ENCODE results near the gene MTARC2.
A peak's percentile ranks its signal among the peaks of the same experiment; 100 is the strongest.

Gene MTARC2

GRCh38 chr1:220767312-220768125, 19.4 kb downstream of the MTARC2 start:
- Mint-ChIP-seq H3K4me1 (ENCODE audit: low read depth) (peaks cover 25% of the 10 kb centered on the region), H3K27me3 (peaks cover 2% of the 10 kb centered on the region), H3K4me3 (no peak overlapping the region), H3K9me3 (no peaks in the 10 kb centered on the region), H3K36me3 (ENCODE audit: low read depth) (no peaks in the 10 kb centered on the region), H3K27ac (no peak overlapping the region)
- intact Hi-C loops (cut with micrococcal nuclease) = no loop called here

GRCh38 chr1:220768126-220768601, 20.0 kb downstream of the MTARC2 start:
- Mint-ChIP-seq H3K4me1 (ENCODE audit: low read depth) (peaks cover 25% of the 10 kb centered on the region), H3K27me3 (peaks cover 2% of the 10 kb centered on the region), H3K27ac (no peak overlapping the region), H3K9me3 (no peaks in the 10 kb centered on the region), H3K36me3 (ENCODE audit: low read depth) (no peaks in the 10 kb centered on the region), H3K4me3 (no peak overlapping the region)
- intact Hi-C loops (cut with micrococcal nuclease) = no loop called here

GRCh38 chr1:220769205-220769604, 21.1 kb downstream of the MTARC2 start:
- intact Hi-C loops (cut with micrococcal nuclease) = no loop called here
- Mint-ChIP-seq H3K27me3 (peaks cover 2% of the 10 kb centered on the region), H3K27ac (no peak overlapping the region), H3K4me3 (no peak overlapping the region), H3K4me1 (ENCODE audit: low read depth) (peaks cover 25% of the 10 kb centered on the region), H3K36me3 (ENCODE audit: low read depth) (no peaks in the 10 kb centered on the region), H3K9me3 (no peaks in the 10 kb centered on the region)

- H3K4me1 Mint-ChIP-seq (ENCODE audit: low read depth) = peaks cover 30% of the 10 kb centered on the region
- no peak overlapping the region for H3K27ac Mint-ChIP-seq
- intact Hi-C loops (cut with micrococcal nuclease) = loop anchor here (10.0 kb wide), 1 partner anchor 576 kb away; no protein-coding TSS in a partner anchor
- no peak overlapping the region for H3K4me3 Mint-ChIP-seq
- peaks cover 2% of the 10 kb centered on the region for H3K27me3 Mint-ChIP-seq
- no peaks in the 10 kb centered on the region for H3K9me3 Mint-ChIP-seq
- H3K36me3 Mint-ChIP-seq (ENCODE audit: low read depth) = no peaks in the 10 kb centered on the region
Observed at GRCh38 chr1:220770245-220770913, 22.3 kb downstream of the MTARC2 start.

- intact Hi-C loops (cut with micrococcal nuclease) = loop anchor here (10.0 kb wide), 1 partner anchor 578 kb away; no protein-coding TSS in a partner anchor
- Mint-ChIP-seq H3K36me3 (ENCODE audit: low read depth) (no peaks in the 10 kb centered on the region), H3K9me3 (no peaks in the 10 kb centered on the region), H3K4me1 (ENCODE audit: low read depth) (peaks cover 37% of the 10 kb centered on the region), H3K27ac (no peak overlapping the region), H3K27me3 (peaks cover 2% of the 10 kb centered on the region), H3K4me3 (no peak overlapping the region)
Observed at GRCh38 chr1:220772846-220773245, 24.7 kb downstream of the MTARC2 start.

GRCh38 chr1:220775240-220775853, 27.2 kb downstream of the MTARC2 start:
- Mint-ChIP-seq H3K27me3 (peaks cover 2% of the 10 kb centered on the region), H3K4me3 (no peak overlapping the region), H3K9me3 (no peaks in the 10 kb centered on the region), H3K27ac (no peak overlapping the region), H3K36me3 (ENCODE audit: low read depth) (no peaks in the 10 kb centered on the region), H3K4me1 (ENCODE audit: low read depth) (peaks cover 16% of the 10 kb centered on the region)
- intact Hi-C loops (cut with micrococcal nuclease) = loop anchor here (5.0 to 10.0 kb wide), 3 partner anchors 43 to 581 kb away; no protein-coding TSS in a partner anchor

GRCh38 chr1:220776254-220776653, 28.1 kb downstream of the MTARC2 start:
- H3K4me3 Mint-ChIP-seq = no peak overlapping the region
- no peak overlapping the region for H3K27ac Mint-ChIP-seq
- H3K27me3 Mint-ChIP-seq = peaks cover 2% of the 10 kb centered on the region
- H3K9me3 Mint-ChIP-seq = no peaks in the 10 kb centered on the region
- no peaks in the 10 kb centered on the region for H3K36me3 Mint-ChIP-seq (ENCODE audit: low read depth)
- intact Hi-C loops (cut with micrococcal nuclease) = loop anchor here (1.0 to 10.0 kb wide), 5 partner anchors 44 to 581 kb away; partner anchors contain the start of gene C1orf115
- H3K4me1 Mint-ChIP-seq (ENCODE audit: low read depth) = peaks cover 16% of the 10 kb centered on the region

- Mint-ChIP-seq H3K27me3 (peaks cover 2% of the 10 kb centered on the region), H3K4me3 (no peak overlapping the region), H3K9me3 (no peaks in the 10 kb centered on the region), H3K27ac (no peak overlapping the region), H3K4me1 (ENCODE audit: low read depth) (peaks cover 16% of the 10 kb centered on the region), H3K36me3 (ENCODE audit: low read depth) (no peaks in the 10 kb centered on the region)
- intact Hi-C loops (cut with micrococcal nuclease) = loop anchor here (1.0 to 10.0 kb wide), 5 partner anchors 45 to 582 kb away; partner anchors contain the start of gene C1orf115
Observed at GRCh38 chr1:220776720-220777326, 28.7 kb downstream of the MTARC2 start.

- H3K4me1 Mint-ChIP-seq (ENCODE audit: low read depth) = peaks cover 36% of the 10 kb centered on the region
- H3K4me3 Mint-ChIP-seq = no peak overlapping the region
- peaks cover 7% of the 10 kb centered on the region for H3K27me3 Mint-ChIP-seq
- intact Hi-C loops (cut with micrococcal nuclease) = no loop called here
- no peaks in the 10 kb centered on the region for H3K9me3 Mint-ChIP-seq
- H3K27ac Mint-ChIP-seq = no peak overlapping the region
- H3K36me3 Mint-ChIP-seq (ENCODE audit: low read depth) = no peaks in the 10 kb centered on the region
Observed at GRCh38 chr1:220783453-220783852, 35.3 kb downstream of the MTARC2 start.

- Mint-ChIP-seq H3K4me1 (ENCODE audit: low read depth) (peaks cover 44% of the 10 kb centered on the region), H3K27ac (peak overlapping the region; percentile 68), H3K36me3 (ENCODE audit: low read depth) (no peaks in the 10 kb centered on the region), H3K9me3 (no peaks in the 10 kb centered on the region), H3K4me3 (no peak overlapping the region), H3K27me3 (peaks cover 7% of the 10 kb centered on the region)
- intact Hi-C loops (cut with micrococcal nuclease) = no loop called here
Observed at GRCh38 chr1:220784751-220785150, 36.6 kb downstream of the MTARC2 start.

GRCh38 chr1:220785166-220786056, 37.3 kb downstream of the MTARC2 start:
- H3K9me3 Mint-ChIP-seq = no peaks in the 10 kb centered on the region
- peaks cover 7% of the 10 kb centered on the region for H3K27me3 Mint-ChIP-seq
- H3K4me3 Mint-ChIP-seq = no peak overlapping the region
- H3K4me1 Mint-ChIP-seq (ENCODE audit: low read depth) = peaks cover 51% of the 10 kb centered on the region
- H3K36me3 Mint-ChIP-seq (ENCODE audit: low read depth) = no peaks in the 10 kb centered on the region
- intact Hi-C loops (cut with micrococcal nuclease) = no loop called here
- peak overlapping the region; percentile 68 for H3K27ac Mint-ChIP-seq

- H3K36me3 Mint-ChIP-seq (ENCODE audit: low read depth) = no peaks in the 10 kb centered on the region
- peaks cover 7% of the 10 kb centered on the region for H3K27me3 Mint-ChIP-seq
- H3K27ac Mint-ChIP-seq = peak overlapping the region; percentile 68
- peak overlapping the region; percentile 83 for H3K4me3 Mint-ChIP-seq
- H3K9me3 Mint-ChIP-seq = no peaks in the 10 kb centered on the region
- H3K4me1 Mint-ChIP-seq (ENCODE audit: low read depth) = peaks cover 54% of the 10 kb centered on the region
- intact Hi-C loops (cut with micrococcal nuclease) = no loop called here
Observed at GRCh38 chr1:220786057-220786336, 37.9 kb downstream of the MTARC2 start.

All from dendritic cell treated with granulocyte-macrophage colony-stimulating factor and Interleukin-4, amounts not matched to agents 40 ng/mL and 50 ng/mL, for 4 days (primary cell).